GM21367 (cell line): ENCODE data around the gene SMURF2.
"Not testable (repeated sequence)": the region's sequence is repeated elsewhere in the genome, so short reads cannot be mapped to it uniquely, and the experiment has no call there.

Experiments
- ATAC-seq: cut with Tn5 transposase; IDR thresholded peaks from one replicate; pipeline ENCODE4 v1.9.1; 2021; ENCODE audit not compliant: unreplicated experiment

The SMURF2 gene

GRCh38 chr17:64661976-64662773 lies at the start of gene SMURF2:
Gene SMURF2, minus strand, starts transcription at chr17:64662307. Its CDS starts 427 bp downstream, at chr17:64661880.
- ATAC-seq = peak; percentile 59

GRCh38 chr17:64709481-64709880 lies 47.4 kb upstream of the SMURF2 start:
- ATAC-seq = no peak

- ATAC-seq = no peak
These were observed 45.0 kb upstream of the SMURF2 start for GRCh38 chr17:64707050-64707591.

GRCh38 chr17:64706224-64707049 lies 44.3 kb upstream of the SMURF2 start:
- no peak for ATAC-seq

- no peak for ATAC-seq
These were observed 40.7 kb upstream of the SMURF2 start for GRCh38 chr17:64702815-64703214.

- ATAC-seq = no peak
These were observed 36.6 kb upstream of the SMURF2 start for GRCh38 chr17:64698725-64699124.

GRCh38 chr17:64694207-64694606 lies 32.1 kb upstream of the SMURF2 start:
- no peak for ATAC-seq

GRCh38 chr17:64692187-64692586 lies 30.1 kb upstream of the SMURF2 start:
- no peak for ATAC-seq

- ATAC-seq = no peak
These were observed 27.0 kb upstream of the SMURF2 start for GRCh38 chr17:64689106-64689505.

GRCh38 chr17:64688481-64688880 lies 26.4 kb upstream of the SMURF2 start:
- ATAC-seq = no peak

GRCh38 chr17:64687961-64688360 lies 25.9 kb upstream of the SMURF2 start:
- ATAC-seq = no peak

- ATAC-seq = no peak
These were observed 25.3 kb upstream of the SMURF2 start for GRCh38 chr17:64687376-64687775.

GRCh38 chr17:64686705-64687104 lies 24.6 kb upstream of the SMURF2 start:
- no peak for ATAC-seq

GRCh38 chr17:64685705-64686104 lies 23.6 kb upstream of the SMURF2 start:
- no peak for ATAC-seq

GRCh38 chr17:64683796-64684195 lies 21.7 kb upstream of the SMURF2 start:
- no peak for ATAC-seq

GRCh38 chr17:64682261-64683181 lies 20.4 kb upstream of the SMURF2 start:
- ATAC-seq = no peak

GRCh38 chr17:64679710-64680216 lies 17.7 kb upstream of the SMURF2 start:
- no peak for ATAC-seq

- no peak for ATAC-seq
These were observed 14.7 kb upstream of the SMURF2 start for GRCh38 chr17:64676763-64677162.

GRCh38 chr17:64670843-64671590 lies 8.9 kb upstream of the SMURF2 start:
- ATAC-seq = not testable (repeated sequence)
